ENCODE results near the gene KLF12. TPM values are rescaled to one million over a fixed set of nuclear protein-coding genes. Genes with fewer than 3 reads are reported as not detected.

The KLF12 gene
- total and polyA plus RNA-seq, 2 donors (not counting 3 experiments of a cell fraction or from before 2014, with no cell fraction given), result 16.0 to 25.9 TPM

GRCh38 chr13:74118328-74118727, 15.9 kb downstream of the KLF12 start:
- H3K9me3 ChIP-seq (replicated peaks; ENCODE audit: control insufficient read depth, insufficient read depth, low read length), result no peaks in the 10 kb centered on the region
- DNase-seq (ENCODE audit: low read depth, low spot score), result peak; percentile 72
- peaks cover 71% of the 10 kb centered on the region for H3K79me2 ChIP-seq (ENCODE audit: control insufficient read depth, insufficient read depth, low read length)
- H3K27ac ChIP-seq (ENCODE audit: insufficient read depth, low read depth, low read length), result peak overlapping the region; percentile 80
- peak; percentile 12 for FAIRE-seq
- BruUV-seq (replicated peaks), result no TSS peak
- CTCF ChIA-PET, result no interaction called here
- peak overlapping the region in 1 of 3 experiments; percentile 37 for H3K4me3 ChIP-seq (replicated peaks in 1 of 3; ENCODE audit: insufficient read depth in 1 of 3, low read depth in 1 of 3, low read length in 3 of 3)
- no peaks in the 10 kb centered on the region for H3K27me3 ChIP-seq (ENCODE audit: control insufficient read depth in 2 of 2, insufficient read depth in 2 of 2, low read length in 2 of 2)
- TF ChIP-seq MYC (IDR thresholded peaks at IDR 0.05; ENCODE audit: low read depth, low read length), result no peak
- peak; percentile 24 for TF ChIP-seq POLR2AphosphoS5 (IDR thresholded peaks at IDR 0.05; ENCODE audit: insufficient read depth, low read depth, low read length)
- no peak for TF ChIP-seq CTCF (IDR thresholded peaks at IDR 0.05; ENCODE audit: extremely low read depth in 1 of 2, insufficient read depth in 1 of 2, low read depth in 1 of 2, low read length in 2 of 2)
- peak; percentile 58 for TF ChIP-seq FOS (IDR thresholded peaks at IDR 0.05; ENCODE audit: borderline replicate concordance, insufficient read depth, low read length)
- no peak for TF ChIP-seq MAX (IDR thresholded peaks at IDR 0.05; ENCODE audit: insufficient read depth, insufficient read length)
- peak; percentile 50 for TF ChIP-seq GATA2 (IDR thresholded peaks at IDR 0.05; ENCODE audit: insufficient read depth, insufficient read length, low read depth, low read length)
- peak; percentile 6 for TF ChIP-seq JUN (IDR thresholded peaks at IDR 0.05; ENCODE audit: borderline replicate concordance, insufficient read depth, insufficient read length, low read depth)
- no peak for TF ChIP-seq POLR2A (IDR thresholded peaks at IDR 0.05; ENCODE audit: low read depth, low read length)
- no peak for TF ChIP-seq EZH2 (IDR thresholded peaks at IDR 0.05; ENCODE audit: borderline replicate concordance, low read depth, low read length, severe bottlenecking)
- intact Hi-C loops (cut with micrococcal nuclease), result loop anchor here (1.0 to 5.0 kb wide), 4 partner anchors 10 to 351 kb away; no protein-coding TSS in a partner anchor
- dilution Hi-C loops (cut with MboI; ENCODE audit: extremely low pct_ligation_motif_present, low sequenced_read_pairs), result no loop called here
- H4K20me1 ChIP-seq (replicated peaks; ENCODE audit: control insufficient read depth, extremely low read depth, insufficient read depth, low read length), result peaks cover under 1% of the 10 kb centered on the region
- H3K4me2 ChIP-seq (ENCODE audit: insufficient read depth, low read length), result peak overlapping the region; percentile 80
- H3K4me1 ChIP-seq (ENCODE audit: control insufficient read depth, extremely low read depth, insufficient read depth, low read length), result peaks cover 54% of the 10 kb centered on the region
- H3K36me3 ChIP-seq (ENCODE audit: control insufficient read depth in 2 of 2, extremely low read depth in 1 of 2, insufficient read depth in 2 of 2, low read length in 2 of 2), result no peaks in the 10 kb centered on the region
- peak overlapping the region; percentile 40 for H3K9ac ChIP-seq (replicated peaks; ENCODE audit: extremely low read depth, insufficient read depth, low read length)
- POLR2A ChIA-PET, result no interaction called here
- no peak overlapping the region for H2AFZ ChIP-seq (ENCODE audit: low read depth, low read length)
- no peaks in the 10 kb centered on the region for H3K9me1 ChIP-seq (replicated peaks; ENCODE audit: control insufficient read depth, extremely low read depth, insufficient read depth, low read length)

Data from endothelial cell of umbilical vein (primary cell).